ENCODE results near the gene DDX31. TPM values are rescaled to one million over a fixed set of nuclear protein-coding genes. Genes with fewer than 3 reads are reported as not detected.

Gene DDX31
- total RNA-seq, 2 experiments from 2014 or later, result 10.2 to 10.5 TPM

DNA sequence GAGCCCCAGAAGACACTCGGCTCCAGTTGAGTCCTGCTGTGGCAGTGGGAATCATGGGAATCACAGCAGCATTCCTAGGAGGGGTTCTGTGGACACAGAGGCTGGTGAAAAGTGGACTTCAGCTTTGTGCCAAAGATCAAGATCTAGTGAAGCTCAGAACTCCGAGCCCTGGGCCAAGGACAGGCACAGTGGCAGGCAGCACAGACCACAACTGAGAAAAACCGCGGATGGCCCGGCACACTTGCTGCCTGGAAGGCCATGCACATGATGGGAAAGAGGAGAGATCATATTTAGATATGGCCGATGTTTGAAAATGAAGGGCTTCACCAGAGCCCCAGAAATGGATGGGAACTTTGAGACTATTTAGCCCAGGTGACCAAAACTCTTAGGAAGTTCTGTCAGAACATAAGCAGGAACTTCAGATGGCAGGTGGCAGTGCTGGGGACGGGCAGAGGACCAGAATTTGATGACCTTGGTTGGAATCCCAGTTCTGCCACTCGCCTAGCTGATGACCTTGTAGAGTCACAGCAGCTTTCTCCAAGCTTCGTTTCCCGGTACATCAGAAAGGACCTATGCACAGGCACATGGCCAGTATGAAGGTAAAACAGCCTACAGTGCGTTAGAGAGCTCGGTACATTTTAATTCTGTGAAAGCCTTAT is 69.3 kb downstream of the DDX31 start:
- no peak overlapping the region for H3K27ac Mint-ChIP-seq
- CTCF ChIA-PET, result interaction anchor here (1.1 kb wide), 1 partner anchor 42 kb away, joined by 3 read pairs; no protein-coding TSS in a partner anchor
- peaks cover 8% of the 10 kb centered on the region for H3K4me1 Mint-ChIP-seq
- no peak overlapping the region for H3K4me3 Mint-ChIP-seq
- H3K27me3 Mint-ChIP-seq, result no peaks in the 10 kb centered on the region
- H3K9me3 Mint-ChIP-seq, result no peaks in the 10 kb centered on the region
- peaks cover 3% of the 10 kb centered on the region for H3K36me3 Mint-ChIP-seq (ENCODE audit: low read depth)
- no peak for DNase-seq
- POLR2A ChIA-PET, result interaction anchor here (1.2 kb wide), 1 partner anchor 14 kb away, joined by 4 read pairs; no protein-coding TSS in a partner anchor

DNA sequence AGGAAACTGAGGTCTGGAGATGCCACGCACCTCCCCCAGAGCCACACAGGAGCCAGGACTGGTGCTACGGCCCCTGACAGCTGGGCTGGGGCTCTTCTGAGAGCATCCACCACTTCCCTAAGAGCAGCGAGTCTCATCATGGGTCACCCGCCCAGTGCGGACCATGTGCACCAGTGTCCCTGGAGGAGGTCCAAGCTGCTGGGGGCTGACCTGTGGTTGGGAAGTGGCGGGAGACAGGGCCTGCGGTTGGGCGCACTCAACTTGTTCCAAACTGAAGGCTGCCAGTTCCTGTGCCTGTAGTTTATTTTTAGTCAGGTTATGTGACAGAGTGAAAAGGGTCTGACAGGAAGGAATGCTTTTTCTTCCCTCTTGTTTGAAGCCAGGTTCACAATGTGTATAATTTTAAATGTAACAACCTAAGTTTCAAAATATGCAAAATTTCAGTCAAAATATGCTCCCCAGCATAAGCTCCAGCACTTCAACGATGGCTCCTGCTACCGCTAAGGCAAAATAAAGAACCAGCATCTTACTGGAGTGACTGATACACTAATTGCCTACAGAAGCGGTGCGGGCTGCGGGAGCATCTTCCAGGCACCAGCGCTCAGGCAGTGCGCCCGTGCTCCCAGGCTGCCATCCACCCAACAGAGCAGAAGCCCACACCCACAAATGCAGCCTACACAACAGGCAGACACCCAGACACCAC is 72.6 kb downstream of the DDX31 start:
- no peaks in the 10 kb centered on the region for H3K36me3 Mint-ChIP-seq (ENCODE audit: low read depth)
- ChIA-PET POLR2A (no interaction called here), CTCF (no interaction called here)
- no peak overlapping the region for H3K27ac Mint-ChIP-seq
- no peak for DNase-seq
- no peak overlapping the region for H3K4me3 Mint-ChIP-seq
- peaks cover 2% of the 10 kb centered on the region for H3K27me3 Mint-ChIP-seq
- H3K4me1 Mint-ChIP-seq, result peaks cover 4% of the 10 kb centered on the region
- H3K9me3 Mint-ChIP-seq, result no peaks in the 10 kb centered on the region

DNA sequence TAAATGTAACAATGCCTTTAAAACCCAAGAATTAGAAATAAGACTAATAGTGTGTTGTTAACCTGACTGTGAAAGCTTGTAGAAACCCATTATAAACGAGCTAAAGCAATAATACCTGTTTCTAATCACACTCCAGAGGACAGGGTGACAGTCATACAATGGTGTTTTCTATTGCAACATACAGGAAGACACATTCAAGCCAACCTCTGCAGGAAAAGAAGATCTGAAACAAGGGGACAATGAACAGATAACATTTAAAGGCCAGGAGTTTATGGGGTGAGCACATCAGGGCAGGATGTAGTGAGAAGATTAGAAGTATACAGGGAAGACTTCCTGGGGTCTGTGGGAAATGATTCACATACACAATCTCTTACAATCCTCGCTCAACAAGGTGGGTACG is 73.6 kb downstream of the DDX31 start:
- no peak for DNase-seq
- Mint-ChIP-seq H3K36me3 (ENCODE audit: low read depth) (no peaks in the 10 kb centered on the region), H3K27me3 (peaks cover 10% of the 10 kb centered on the region), H3K4me3 (no peak overlapping the region), H3K9me3 (no peaks in the 10 kb centered on the region), H3K4me1 (no peaks in the 10 kb centered on the region), H3K27ac (no peak overlapping the region)
- ChIA-PET POLR2A (no interaction called here), CTCF (no interaction called here)

GRCh38 chr9:132595319-132595718 is 74.5 kb downstream of the DDX31 start:
- H3K4me3 Mint-ChIP-seq, result no peak overlapping the region
- POLR2A ChIA-PET, result no interaction called here
- CTCF ChIA-PET, result no interaction called here
- no peaks in the 10 kb centered on the region for H3K36me3 Mint-ChIP-seq (ENCODE audit: low read depth)
- no peaks in the 10 kb centered on the region for H3K4me1 Mint-ChIP-seq
- no peaks in the 10 kb centered on the region for H3K9me3 Mint-ChIP-seq
- peaks cover 16% of the 10 kb centered on the region for H3K27me3 Mint-ChIP-seq
- no peak overlapping the region for H3K27ac Mint-ChIP-seq
- no peak for DNase-seq

- POLR2A ChIA-PET, result no interaction called here
- H3K36me3 Mint-ChIP-seq (ENCODE audit: low read depth), result no peaks in the 10 kb centered on the region
- CTCF ChIA-PET, result no interaction called here
- no peak overlapping the region for H3K27ac Mint-ChIP-seq
- no peak for DNase-seq
- no peaks in the 10 kb centered on the region for H3K4me1 Mint-ChIP-seq
- H3K27me3 Mint-ChIP-seq, result peaks cover 21% of the 10 kb centered on the region
- no peaks in the 10 kb centered on the region for H3K9me3 Mint-ChIP-seq
- no peak overlapping the region for H3K4me3 Mint-ChIP-seq
Measured at GRCh38 chr9:132594412-132594811, 75.4 kb downstream of the DDX31 start.

DNA sequence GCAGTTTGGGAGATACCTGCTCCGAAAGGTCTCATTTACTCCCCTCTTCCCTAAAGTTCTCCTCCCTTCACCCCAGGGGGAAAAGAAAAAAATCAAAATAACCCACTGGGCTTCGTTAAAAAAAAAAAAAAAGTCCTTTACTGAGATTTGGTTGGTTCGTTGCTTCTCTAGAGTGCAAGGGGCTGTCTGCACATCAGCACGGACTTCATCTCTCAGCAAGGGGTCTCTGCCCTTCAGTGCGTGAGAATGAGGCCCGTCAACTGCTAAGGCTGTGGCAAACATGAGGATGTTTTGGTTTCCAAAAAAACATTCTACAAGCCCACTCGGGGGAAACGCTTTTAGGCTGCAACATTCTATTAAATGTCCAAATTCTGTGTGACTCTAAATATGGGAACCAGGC is 77.3 kb downstream of the DDX31 start:
- peaks cover 37% of the 10 kb centered on the region for H3K27me3 Mint-ChIP-seq
- H3K27ac Mint-ChIP-seq, result no peak overlapping the region

DNA sequence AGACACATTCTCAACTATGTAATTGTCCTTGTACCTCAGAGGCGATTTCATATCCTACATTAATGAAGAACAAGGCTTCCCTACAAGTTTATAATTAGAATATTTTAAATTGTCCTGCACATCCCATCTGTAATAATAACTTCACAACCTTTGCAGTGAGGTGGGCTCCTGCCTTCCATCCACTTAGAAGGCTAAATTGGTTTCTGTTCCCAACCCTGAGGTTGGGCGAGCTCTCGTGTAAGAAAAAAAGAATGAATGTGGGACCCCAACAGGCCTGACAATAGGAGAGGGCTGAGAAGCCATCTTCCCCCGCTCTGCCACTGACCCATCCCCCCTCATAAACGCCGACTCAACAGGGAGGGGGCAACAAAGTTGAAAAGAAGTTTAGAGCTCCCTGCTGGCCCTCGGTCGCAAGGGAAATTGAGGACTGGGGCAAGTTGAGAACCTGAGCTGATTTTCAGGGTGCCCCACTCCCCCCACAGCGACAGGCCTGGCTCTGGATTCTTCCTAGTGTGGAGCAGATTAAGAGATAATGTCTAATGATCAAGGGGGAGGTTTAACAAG is 78.0 kb downstream of the DDX31 start:
- CTCF ChIA-PET, result no interaction called here
- Mint-ChIP-seq H3K36me3 (ENCODE audit: low read depth) (no peaks in the 10 kb centered on the region), H3K4me3 (no peak overlapping the region), H3K4me1 (no peaks in the 10 kb centered on the region), H3K27me3 (peaks cover 40% of the 10 kb centered on the region), H3K27ac (no peak overlapping the region), H3K9me3 (no peaks in the 10 kb centered on the region)
- POLR2A ChIA-PET, result no interaction called here
- no peak for DNase-seq

More for the DNA sequence above, 77.3 kb downstream of the DDX31 start:
- POLR2A ChIA-PET, result no interaction called here
- no peaks in the 10 kb centered on the region for H3K9me3 Mint-ChIP-seq
- CTCF ChIA-PET, result no interaction called here
- no peak for DNase-seq
- no peaks in the 10 kb centered on the region for H3K36me3 Mint-ChIP-seq (ENCODE audit: low read depth)
- no peaks in the 10 kb centered on the region for H3K4me1 Mint-ChIP-seq
- H3K4me3 Mint-ChIP-seq, result no peak overlapping the region

GRCh38 chr9:132591244-132591643 is 78.5 kb downstream of the DDX31 start:
- no peak overlapping the region for H3K4me3 Mint-ChIP-seq
- no peak overlapping the region for H3K27ac Mint-ChIP-seq
- ChIA-PET POLR2A (no interaction called here), CTCF (no interaction called here)
- H3K9me3 Mint-ChIP-seq, result no peaks in the 10 kb centered on the region
- H3K4me1 Mint-ChIP-seq, result no peaks in the 10 kb centered on the region
- no peak for DNase-seq
- H3K27me3 Mint-ChIP-seq, result peaks cover 46% of the 10 kb centered on the region
- no peaks in the 10 kb centered on the region for H3K36me3 Mint-ChIP-seq (ENCODE audit: low read depth)

DNA sequence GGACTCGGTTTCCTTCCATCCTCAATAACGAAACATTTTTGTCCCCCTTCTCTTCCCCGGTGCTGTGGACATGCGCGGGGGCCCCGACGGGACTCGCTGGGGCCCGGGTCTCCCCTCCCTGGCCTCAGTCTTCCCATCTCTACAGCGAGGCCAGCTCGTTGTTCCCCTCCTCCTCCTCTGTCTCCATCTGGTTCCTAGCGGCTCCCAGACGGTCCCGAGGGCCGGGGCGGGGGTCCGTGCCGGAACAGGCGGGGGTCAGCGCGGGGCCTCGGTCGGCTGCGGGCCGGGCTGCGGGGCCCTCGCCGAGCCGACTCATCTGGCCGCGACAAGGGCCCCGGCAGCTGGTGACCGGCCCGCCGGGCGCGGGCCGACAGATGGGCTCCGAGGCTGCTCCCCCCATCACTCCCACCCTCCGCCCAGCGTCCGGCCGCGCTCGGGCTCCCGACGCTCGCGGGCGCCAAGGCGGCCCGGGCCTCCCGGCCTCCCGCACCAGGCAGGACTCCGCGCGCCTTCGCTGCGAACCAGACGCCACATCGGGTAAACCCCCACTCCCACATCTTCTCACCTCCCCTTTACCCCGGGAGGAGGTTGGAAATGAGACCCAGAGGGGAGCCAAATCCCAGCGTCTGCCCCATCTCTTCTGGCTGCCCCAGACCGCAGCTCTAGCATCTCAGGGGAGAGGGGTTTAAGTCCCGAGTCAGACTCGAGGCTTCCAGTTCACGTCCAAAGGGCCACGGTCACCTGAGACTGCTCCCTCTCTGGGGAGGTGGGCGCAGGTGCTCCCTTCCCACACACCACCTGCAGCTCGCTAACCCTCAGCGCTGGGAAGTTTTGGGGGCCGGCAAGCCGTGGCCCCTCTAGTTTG is 79.2 kb downstream of the DDX31 start:
- Mint-ChIP-seq H3K4me3 (no peak overlapping the region), H3K27me3 (peaks cover 53% of the 10 kb centered on the region), H3K27ac (no peak overlapping the region), H3K4me1 (peaks cover 2% of the 10 kb centered on the region), H3K9me3 (no peaks in the 10 kb centered on the region), H3K36me3 (ENCODE audit: low read depth) (no peaks in the 10 kb centered on the region)
- ChIA-PET CTCF (no interaction called here), POLR2A (no interaction called here)
- DNase-seq, result no peak

DNA sequence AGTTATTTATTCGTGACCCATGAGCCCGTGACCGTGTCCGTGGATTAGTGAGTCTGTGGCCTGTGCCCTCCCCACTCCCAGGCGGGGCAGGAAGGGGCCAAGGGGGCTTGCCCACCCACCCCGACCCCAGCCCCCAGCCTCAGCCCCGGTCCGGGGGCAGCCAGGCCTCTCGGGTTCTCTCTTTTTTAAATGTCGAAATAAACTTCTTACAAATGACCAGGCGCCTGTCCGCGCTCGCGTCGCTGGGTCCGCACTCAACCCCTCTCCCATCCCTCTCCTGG is 79.8 kb downstream of the DDX31 start:
- POLR2A ChIA-PET, result no interaction called here
- Mint-ChIP-seq H3K27ac (no peak overlapping the region), H3K27me3 (peaks cover 58% of the 10 kb centered on the region), H3K4me3 (no peak overlapping the region), H3K36me3 (ENCODE audit: low read depth) (no peaks in the 10 kb centered on the region), H3K4me1 (peaks cover 2% of the 10 kb centered on the region), H3K9me3 (no peaks in the 10 kb centered on the region)
- CTCF ChIA-PET, result no interaction called here
- no peak for DNase-seq

GRCh38 chr9:132589148-132590036 is 80.4 kb downstream of the DDX31 start:
- H3K36me3 Mint-ChIP-seq (ENCODE audit: low read depth), result no peaks in the 10 kb centered on the region

DNA sequence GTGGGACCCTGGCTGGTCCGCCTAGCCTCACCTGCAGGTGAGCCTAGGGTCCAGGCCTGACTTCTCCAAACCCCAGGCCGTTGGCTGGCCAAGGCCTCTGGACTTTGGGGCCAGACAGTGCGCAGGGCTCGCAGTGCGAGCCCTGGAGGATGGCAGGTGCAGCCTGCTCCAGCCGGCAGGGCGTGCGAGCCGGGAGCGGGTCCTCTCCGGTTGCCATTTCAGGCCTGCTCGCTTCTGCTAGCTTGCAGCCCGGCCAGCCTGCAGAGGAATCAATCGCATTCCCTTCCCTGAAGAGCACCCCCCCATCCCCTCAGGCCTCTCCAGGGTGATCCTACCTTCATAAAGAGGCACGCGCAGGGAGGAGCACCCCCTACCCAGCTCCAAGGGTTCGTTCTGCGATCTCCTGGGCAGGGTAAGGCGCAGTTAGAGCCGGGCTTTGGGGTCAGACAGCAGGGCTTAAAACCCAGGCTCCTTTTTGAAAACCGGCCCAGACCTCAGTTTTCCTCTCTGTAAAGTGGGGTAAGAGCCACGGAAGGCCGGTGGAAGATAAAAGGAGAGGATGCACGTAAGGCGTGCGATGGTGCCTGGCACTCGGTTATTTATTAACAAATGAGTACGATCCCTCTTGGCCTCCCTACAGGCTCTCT is 81.2 kb downstream of the DDX31 start:
- H3K4me3 Mint-ChIP-seq, result no peak overlapping the region
- POLR2A ChIA-PET, result no interaction called here
- peaks cover 69% of the 10 kb centered on the region for H3K27me3 Mint-ChIP-seq
- CTCF ChIA-PET, result no interaction called here
- no peak overlapping the region for H3K27ac Mint-ChIP-seq
- H3K4me1 Mint-ChIP-seq, result peaks cover 2% of the 10 kb centered on the region
- H3K9me3 Mint-ChIP-seq, result no peaks in the 10 kb centered on the region
- DNase-seq, result no peak
- no peaks in the 10 kb centered on the region for H3K36me3 Mint-ChIP-seq (ENCODE audit: low read depth)

More at GRCh38 chr9:132589148-132590036, 80.4 kb downstream of the DDX31 start:
- Mint-ChIP-seq H3K4me3 (no peak overlapping the region), H3K9me3 (no peaks in the 10 kb centered on the region), H3K27ac (no peak overlapping the region), H3K27me3 (peaks cover 64% of the 10 kb centered on the region), H3K4me1 (peaks cover 2% of the 10 kb centered on the region)
- ChIA-PET CTCF (no interaction called here), POLR2A (no interaction called here)
- DNase-seq, result no peak
